Stimulated activated CD8-positive, alpha-beta memory T cell treated with anti-CD3 and anti-CD28 coated beads, Interleukin-12 subunit alpha, Interleukin-12 subunit beta, amount 100 ng/mL, for 24 hours (primary cell): ENCODE data around the gene KDM3B.

Source experiments
- DNase-seq: peaks from one replicate; pipeline ENCODE4 v3.0.0-alpha.2; 2020; ENCODE audit errors: extremely low read depth

KDM3B gene

DNA sequence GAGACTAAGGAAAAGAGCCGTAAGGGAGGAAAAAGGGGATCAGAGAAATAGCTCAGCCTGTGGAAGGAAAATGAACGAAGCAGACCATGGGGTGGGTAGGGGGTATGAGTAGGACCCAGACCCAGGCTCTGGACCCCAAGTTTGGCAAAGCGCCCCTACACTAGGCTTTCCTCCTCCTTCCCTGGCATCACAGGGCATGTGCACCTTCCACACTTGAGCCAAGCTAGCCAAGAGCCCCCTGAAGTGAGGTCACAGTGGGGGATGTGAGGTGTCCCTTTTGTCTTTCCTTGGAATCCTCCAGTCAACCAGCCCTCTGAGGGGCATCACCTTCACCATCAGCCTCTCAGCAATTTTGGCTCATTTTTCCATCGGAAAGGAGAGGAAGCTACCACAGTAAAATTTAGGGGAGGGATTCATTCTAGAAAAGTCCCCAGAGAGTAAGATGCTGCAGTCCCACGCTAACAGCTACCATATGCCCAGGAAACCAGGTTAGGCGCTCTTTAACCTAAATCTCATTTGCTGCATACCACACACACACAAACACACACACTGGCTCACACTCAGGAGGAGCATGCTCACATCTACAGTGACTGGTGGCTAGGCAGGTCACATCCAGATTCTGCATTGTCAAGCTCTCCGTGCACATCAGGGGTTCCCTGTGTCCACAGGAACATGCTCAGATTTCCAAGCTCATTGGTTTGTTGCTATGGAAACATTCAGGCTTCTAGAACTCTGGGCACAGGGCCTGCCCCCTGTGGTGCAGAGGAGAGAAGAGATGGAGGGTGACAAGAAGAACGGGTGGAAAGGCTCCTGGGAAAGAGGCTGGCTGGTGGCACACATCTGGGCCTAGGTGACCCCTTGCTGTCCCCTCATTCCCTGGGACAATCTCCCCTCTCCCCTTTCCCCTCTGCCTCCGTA, 96.3 kb downstream of the KDM3B start:
- DNase-seq = no peak

DNA sequence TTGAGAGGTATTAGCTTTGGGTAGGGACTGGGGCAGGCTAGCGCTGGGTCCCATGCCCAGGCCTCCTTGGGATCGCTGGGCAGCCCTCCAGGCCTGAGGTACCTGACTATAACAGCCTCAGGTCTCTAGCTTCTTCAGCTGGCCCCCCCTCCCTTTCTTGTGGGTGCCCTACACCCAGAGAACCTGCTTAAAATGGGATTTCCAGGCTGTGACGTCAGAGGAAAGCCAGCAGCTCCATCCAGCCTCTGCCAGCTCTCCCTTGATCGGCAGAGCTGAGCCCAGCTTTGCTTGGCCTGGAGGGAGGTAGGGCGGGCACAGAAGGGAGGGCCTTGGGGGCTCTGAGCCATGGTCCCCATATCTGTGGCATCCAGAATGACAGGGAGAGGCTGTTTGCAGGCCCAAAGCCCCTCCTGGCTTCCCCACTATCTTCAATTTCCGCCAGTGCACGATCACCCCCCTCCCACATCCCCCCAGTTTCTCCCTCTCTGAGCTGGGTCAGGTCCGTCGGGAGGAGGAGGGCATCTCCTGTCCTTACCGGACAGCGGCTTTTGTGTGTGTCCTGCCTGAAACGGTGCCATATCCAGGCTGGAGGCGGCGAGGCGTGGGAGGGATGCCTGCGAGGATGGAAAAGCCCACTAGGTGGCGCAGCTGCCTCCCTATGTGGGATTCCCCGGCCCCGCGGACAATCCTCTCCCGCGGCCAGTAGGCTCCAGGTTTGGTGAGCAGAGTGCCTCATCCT, 97.2 kb downstream of the KDM3B start:
- DNase-seq = peak; percentile 55

DNA sequence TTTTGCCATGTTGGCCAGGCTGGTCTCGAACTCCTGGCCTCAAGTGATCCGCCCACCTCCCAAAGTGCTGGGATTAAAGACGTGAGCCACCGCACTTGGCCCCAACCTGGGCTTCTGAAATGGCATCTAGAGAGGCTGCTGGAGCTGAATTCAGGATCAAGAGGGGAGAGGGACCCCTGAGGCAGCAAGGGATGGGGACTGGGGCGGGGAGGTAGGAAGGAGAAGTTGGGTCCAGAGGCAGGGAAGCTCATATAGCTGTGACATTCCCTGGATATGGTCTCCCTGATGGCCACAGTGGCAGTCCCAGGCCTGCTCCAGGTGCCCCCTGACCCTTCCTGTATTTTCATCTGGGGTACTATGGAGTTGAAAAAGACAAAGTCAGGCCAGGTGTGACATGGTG, 98.5 kb downstream of the KDM3B start:
- DNase-seq = no peak

DNA sequence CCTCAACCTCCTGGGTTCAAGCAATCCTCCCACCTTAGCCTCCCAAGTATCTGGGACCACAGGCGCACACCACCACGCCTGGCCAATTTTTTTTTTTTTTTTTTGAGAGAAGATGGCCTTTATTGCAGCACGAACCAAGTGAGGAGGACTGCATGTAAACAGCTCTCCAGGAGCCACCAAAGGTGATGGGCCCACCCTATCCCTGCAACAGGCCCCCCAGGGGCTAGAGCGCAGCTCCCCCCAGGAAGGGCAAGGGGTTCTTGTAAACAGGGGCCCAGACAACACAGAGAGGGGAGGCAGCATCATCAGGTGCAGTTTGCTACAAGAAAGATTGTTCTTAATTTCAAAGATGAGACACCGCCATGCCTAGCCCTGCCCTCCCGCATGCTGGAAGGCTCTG, 100.2 kb downstream of the KDM3B start:
- DNase-seq = no peak

DNA sequence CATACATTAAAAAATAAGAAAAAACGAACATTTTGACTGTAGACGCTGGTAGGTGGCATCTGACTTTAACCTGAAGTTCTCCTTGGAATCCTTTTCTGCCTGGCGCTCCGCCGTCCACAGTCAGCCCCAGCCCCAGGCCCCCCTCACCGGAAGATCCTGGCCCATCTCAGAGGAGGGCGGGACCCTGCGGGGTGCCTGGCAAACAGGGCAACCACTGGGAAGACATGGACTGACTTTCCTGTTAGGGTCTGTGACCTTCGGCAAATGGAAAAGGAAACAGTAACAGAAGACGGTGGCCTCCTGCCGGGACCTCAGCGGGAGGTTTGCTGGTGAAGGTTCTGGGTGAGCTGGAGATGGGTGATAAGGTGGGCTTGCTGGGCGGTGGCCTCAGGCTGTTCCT, 101.1 kb downstream of the KDM3B start:
- DNase-seq = no peak

DNA sequence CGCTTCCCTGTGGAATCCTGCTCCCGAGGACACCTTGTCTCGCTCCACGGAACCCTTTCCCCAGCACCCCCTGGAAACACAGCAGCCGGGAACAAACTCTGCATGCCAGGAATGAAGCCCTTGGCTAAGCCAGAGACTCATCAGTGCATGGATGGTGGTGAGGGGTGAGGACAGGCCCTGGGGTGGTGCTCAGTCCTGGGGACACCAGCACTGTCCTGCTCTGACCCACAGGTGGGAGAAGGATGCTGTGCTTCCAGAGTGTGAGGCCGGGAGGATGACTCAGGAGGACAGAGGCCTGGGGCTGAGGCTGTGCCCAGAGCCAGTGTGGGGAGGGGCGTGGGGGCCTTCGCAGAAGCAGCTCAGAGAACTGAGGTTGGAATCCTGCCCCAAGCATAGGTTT, 101.6 kb downstream of the KDM3B start:
- no peak for DNase-seq

DNA sequence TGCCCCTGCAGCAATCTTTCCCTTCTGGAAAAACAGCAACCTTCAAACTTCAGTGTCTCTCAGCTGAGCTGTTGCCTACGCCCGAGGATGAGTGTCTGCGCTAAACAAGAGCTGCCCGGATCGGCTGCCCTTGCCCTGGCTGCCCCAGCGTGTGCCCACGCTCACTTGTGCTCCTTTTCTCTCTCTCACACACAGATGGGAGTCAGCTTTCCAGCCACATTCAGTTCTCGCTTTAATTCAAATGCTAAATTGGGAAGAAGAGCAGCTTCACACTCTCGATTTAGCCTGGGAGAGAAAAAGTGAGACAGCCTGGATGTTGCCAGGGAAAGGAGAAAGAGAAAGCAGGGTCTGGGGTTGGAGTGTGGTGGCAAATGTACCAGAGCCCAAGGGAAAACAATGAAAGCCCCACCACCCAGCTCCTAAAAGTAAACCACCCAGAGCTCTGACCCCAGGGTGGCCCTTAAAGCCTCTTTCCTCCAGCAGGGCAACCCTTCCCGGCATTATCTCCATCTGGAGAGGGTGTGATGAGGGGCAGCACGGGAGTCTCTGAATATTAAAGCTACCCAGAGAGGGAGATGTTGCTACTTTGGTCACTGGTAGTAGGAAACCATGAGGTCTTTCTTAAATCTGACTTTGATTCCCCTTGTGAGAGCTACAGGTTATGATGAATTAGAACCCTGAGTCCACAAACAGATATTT, 102.9 kb downstream of the KDM3B start:
- DNase-seq = no peak

DNA sequence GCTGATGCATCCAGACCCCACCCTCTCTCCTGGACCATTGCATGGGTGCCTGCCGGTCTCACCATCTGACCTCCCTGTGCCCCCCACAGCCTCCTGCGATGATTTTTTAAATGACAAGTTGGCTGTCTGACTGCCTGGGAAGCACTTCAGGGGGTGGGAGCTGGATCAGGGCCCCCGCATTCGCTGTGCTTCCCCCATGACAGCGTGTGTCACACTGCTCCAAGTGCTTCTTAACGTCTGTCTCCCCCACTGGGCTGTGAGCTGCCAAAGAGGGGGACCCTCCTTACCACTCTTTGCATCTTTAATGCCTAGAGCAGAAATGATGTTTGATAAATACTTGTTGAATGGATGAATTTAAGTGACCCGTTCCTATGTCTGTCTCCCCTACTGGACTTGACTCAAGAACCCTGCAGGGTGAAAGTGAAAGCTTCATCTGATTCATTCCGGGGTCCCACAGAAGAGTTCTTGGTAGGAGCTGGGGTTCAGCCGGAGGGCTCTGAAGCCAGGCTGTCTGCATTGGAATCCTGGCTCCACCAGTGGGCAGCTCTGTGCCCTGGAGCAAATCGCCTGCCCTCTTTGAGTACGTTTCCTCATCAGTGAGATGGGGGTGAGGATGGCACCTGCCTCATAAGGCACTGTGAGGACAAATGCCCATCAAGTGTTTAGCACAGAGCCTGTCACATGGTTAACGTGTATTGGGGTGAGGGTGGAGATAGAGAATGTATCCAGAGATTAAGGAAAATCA, 105.2 kb downstream of the KDM3B start:
- no peak for DNase-seq

DNA sequence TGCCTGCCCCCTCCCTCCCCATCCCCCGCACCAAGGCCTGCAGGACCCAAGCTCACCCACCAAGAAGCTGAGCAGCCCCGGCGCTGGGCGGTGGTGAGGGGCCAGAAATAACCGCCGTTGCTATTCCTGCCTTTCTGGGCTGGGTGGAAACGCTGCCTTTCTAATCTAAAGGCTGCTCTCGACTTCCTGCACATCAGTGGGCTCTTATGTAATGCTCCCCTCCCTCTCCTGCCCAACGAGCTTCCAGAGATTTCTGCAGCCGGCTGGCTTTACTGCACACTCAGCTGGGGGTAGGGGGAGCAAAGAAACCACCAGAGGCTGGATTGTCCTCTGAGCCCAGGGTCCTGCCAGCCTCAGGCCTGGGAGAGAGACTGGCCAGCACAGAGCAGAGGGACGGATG, 105.9 kb downstream of the KDM3B start:
- no peak for DNase-seq

DNA sequence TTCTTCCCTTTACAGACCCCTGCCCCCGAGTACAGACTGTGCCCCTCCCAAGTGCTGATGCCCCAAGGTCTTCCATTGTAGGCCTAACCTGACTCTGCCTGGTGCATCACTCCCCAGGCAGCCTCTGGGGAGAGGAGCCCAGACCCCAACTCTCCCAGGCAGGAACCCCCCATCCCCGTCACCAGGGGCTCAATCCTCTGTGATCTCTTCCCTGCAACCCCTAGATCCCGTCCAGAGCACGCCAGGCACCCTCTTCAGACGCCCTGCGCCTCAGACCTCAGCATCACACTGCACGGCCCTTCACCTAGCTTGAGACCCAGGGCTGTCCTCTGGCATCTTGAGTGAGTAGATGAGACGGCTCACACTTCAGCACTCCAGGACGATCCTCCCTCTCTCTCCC, 106.4 kb downstream of the KDM3B start:
- DNase-seq = no peak

DNA sequence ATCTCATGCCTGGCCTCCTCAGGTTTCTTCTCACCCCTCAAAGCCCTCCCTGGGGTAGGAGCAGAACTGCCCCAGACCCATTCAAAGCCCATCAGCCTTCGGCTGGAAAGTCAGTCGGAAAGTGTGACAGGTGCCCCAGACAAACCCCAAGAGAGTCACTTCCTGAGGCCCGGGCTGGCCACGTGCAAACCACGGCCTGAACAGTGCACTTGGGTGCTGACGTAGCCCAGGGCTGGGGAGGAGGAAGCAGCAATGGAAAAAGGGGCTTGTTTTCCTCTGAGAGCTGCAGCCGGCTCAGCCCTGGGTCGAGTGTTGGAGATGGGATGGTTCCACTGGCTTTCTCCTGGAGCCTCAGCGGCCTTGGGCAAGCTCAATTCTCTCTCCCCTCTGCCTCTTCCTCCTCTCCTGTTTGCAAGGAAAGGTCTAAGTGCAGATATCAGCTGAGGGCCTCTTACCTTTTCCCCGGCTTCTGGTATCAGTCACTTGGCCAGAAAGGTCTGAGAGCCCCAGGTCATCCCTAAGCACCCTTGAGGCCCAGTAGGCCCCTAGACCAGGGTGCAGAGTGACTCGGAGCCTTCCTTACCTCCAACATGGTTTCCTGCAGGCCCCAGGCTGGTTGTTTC, 106.9 kb downstream of the KDM3B start:
- peak; percentile 75 for DNase-seq

DNA sequence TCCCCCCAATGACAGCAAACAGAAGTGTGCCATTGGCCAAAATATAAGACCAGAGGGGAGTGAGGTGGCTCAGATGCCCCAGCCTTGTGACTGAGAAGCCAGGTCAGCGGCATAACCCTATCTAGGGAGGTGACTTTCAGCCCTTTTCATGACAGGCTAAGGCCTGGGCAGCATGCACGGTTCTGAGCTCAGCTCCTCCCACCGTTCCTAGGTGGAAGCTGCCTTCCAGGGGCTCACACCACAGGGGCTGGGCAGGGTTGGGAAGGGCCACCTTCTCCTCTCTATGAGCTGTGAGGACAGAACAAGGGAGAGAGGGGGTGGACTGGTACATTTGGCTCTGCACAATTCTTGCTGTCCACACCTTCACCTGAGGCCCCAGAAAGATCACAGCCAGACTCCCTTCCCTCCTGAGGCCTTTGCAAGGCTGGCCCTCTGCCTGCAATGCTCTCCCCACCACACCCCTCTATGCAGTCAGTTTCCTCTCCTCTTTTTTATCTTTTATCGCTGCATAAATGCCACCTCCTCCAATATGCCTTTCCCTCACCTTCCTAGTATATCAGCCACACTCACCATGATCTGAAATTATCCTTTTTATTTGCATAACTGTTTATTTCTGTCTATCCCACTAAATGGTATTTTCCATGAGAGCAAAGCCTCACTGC, 107.7 kb downstream of the KDM3B start:
- no peak for DNase-seq

DNA sequence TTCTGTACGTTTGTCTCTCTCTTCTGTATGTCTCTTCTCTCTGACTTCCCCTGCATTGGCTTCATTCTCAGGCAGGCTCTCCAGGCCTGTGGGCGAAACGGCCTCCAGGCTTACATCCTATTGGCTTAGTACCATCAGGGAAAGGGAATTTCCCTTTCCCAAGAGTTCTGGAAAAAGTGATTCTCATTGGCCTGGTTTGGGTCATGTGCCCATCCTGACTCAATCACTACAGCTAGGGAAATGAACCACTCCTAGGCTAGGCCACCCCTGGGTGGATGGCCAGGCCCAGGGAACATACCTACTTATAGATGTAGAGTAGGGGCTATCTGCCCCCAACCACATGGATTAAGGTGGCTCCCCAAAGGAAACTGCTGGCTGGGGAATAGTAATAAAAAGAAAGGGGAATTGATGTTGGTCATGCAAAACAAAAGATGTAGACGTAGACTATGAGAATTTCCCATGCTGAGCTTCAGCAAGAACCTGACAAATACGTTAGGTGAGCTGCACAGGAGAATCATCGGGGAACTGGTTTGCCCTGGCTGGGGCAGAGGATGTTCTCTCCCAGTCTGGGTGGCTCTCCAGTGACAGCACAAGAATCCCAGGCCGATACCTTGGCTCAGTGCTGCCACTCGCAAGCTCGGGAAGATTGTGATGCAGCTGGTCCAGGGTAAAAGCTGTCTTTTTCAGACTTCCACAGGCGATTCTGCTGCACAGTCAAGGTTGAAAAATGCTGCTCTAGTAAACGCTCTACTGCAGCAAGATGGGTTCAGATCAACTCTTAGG, 109.0 kb downstream of the KDM3B start:
- DNase-seq = no peak

DNA sequence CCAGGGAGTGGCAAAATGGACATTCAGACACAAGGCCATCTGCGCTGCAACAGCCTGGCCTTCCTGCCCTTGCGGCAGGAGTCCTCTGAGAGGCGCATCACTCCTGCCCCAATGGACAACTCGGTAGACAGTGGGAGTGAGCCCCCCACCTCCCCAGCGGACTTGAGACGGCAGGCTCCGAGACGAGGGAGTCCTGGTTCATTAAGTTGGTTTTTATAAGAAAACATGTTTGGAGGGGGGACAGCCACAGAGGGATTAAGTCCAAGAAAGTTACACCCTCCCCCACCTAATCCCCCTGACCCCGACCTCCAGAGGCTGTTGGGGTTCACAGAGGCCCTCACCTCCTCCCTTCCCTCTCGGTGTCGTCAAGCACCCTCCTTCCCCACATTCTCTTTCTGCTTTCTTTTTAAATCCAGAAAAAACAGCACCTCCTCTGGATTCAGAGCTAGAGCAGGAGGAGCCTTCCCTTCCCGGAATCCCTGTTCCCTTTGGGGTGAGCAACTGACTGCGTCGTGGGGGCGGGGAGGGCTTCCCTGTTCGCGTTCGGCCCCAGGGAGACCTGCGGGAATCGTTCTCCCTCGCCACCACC, 111.0 kb downstream of the KDM3B start:
- no peak for DNase-seq

DNA sequence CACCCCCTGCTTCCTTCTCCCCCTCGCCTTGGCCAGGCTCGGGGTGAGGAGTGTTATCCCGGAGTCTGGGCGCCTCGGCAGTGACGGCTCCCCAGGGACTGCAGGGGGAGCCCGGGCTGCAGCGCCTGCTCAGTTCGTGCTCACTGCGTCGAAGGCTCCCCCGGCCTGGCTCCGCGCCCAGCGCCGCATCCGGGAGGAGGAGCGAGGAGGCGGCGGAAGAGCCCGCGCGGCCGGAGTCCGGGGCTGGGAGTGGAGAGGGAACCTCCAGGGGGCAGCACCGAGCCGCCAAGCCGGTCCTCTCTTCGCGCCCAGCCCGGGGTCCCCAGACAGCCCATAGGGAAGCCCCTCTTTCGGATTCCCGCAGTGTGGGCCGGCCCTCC, 111.5 kb downstream of the KDM3B start:
- DNase-seq = peak; percentile 82

DNA sequence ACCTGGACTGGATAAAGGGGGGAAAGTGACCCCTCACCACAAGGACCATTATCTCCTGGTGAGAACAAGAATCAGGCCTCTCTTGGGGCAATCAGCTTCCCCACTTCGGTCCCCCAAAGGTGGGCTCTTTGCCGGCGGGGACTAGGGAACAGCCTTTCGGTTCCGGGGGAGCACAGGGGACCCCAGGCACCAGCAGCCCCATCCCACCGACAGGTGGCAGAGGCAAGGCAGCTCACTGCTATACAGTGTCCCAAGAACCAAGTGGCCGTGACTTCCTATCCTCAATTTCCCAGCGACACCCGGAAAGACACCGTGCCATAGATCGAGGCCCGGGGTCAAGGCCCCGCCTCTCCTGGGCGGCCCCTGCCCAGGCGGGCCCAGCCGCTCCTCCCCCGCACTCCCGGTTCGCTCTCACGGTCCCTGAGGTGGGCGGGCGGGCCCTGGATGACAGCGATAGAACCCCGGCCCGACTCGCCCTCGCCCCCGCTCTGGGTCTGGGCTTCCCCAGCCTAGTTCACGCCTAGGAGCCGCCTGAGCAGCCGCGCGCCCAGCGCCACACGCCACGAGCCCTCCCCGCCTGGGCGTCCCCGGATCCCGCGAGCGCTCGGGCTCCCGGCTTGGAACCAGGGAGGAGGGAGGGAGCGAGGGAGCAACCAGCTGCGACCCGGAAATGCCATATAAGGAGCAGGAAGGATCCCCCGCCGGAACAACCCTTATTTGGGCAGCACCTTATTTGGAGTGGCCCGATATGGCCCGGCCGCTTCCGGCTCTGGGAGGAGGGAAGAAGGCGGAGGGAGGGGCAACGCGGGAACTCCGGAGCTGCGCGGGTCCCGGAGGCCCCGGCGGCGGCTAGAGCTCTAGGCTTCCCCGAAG, 112.1 kb downstream of the KDM3B start:
- DNase-seq = peak; percentile 84

DNA sequence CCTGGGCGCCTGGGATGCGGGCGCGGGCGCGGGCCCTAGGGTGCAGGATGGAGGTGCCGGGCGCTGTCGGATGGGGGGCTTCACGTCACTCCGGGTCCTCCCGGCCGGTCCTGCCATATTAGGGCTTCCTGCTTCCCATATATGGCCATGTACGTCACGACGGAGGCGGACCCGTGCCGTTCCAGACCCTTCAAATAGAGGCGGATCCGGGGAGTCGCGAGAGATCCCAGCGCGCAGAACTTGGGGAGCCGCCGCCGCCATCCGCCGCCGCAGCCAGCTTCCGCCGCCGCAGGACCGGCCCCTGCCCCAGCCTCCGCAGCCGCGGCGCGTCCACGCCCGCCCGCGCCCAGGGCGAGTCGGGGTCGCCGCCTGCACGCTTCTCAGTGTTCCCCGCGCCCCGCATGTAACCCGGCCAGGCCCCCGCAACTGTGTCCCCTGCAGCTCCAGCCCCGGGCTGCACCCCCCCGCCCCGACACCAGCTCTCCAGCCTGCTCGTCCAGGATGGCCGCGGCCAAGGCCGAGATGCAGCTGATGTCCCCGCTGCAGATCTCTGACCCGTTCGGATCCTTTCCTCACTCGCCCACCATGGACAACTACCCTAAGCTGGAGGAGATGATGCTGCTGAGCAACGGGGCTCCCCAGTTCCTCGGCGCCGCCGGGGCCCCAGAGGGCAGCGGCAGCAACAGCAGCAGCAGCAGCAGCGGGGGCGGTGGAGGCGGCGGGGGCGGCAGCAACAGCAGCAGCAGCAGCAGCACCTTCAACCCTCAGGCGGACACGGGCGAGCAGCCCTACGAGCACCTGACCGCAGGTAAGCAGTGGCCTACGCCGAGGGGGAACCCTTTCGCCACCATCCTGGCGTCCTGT, 113.0 kb downstream of the KDM3B start, which contains the start of gene EGR1:
EGR1 (plus strand) TSS at position 219 of the 864 bp plus-strand sequence; CDS start at position 502, 283 bp downstream.
- peak; percentile 84 for DNase-seq
